PFSK-1 (cell line): ENCODE data around the gene RAD51AP1.

ENCODE experiments used
- FOXP2 ChIP-seq: optimal IDR thresholded peaks from 2 replicates; pipeline ENCODE3; 2011; ENCODE audit warnings: borderline replicate concordance, control low read depth, inconsistent platforms; ENCODE audit not compliant: insufficient read depth; ENCODE audit errors: extremely low read length, extremely low read depth
- POLR2AphosphoS5 ChIP-seq: IDR thresholded peaks from 2 replicates; pipeline ENCODE4 v1.6.1; 2012; ENCODE audit warnings: low read depth, mild to moderate bottlenecking, control low read depth, low read length, moderate library complexity
- SIN3A ChIP-seq: IDR thresholded peaks from 2 replicates; pipeline ENCODE4 v1.6.1; 2012; ENCODE audit warnings: mild to moderate bottlenecking, low read length, moderate library complexity, borderline replicate concordance; ENCODE audit not compliant: insufficient read depth
- TAF1 ChIP-seq: IDR thresholded peaks from 2 replicates; pipeline ENCODE4 v1.6.1; 2012; ENCODE audit warnings: low read length, control low read depth, borderline replicate concordance; ENCODE audit not compliant: insufficient read depth
- TF ChIP-seq, protein P1 (sequence below), 2 experiments: IDR thresholded peaks; 2 replicates each; pipeline versions ENCODE4 v1.6.1 to v1.8.0; 2011 to 2012; ENCODE audit warnings: low read depth in 2 of 2, low read length in 2 of 2, control low read depth in 1 of 2, inconsistent platforms in 1 of 2, mild to moderate bottlenecking in 1 of 2, moderate library complexity in 1 of 2; ENCODE audit not compliant: insufficient read depth in 1 of 2

Gene RAD51AP1

GRCh38 chr12:4535871-4536270 lies 2.8 kb upstream of the RAD51AP1 start:
- TF ChIP-seq FOXP2 (no peak), POLR2AphosphoS5 (no peak), SIN3A (no peak), TAF1 (no peak)
- TF ChIP-seq, protein P1, sequence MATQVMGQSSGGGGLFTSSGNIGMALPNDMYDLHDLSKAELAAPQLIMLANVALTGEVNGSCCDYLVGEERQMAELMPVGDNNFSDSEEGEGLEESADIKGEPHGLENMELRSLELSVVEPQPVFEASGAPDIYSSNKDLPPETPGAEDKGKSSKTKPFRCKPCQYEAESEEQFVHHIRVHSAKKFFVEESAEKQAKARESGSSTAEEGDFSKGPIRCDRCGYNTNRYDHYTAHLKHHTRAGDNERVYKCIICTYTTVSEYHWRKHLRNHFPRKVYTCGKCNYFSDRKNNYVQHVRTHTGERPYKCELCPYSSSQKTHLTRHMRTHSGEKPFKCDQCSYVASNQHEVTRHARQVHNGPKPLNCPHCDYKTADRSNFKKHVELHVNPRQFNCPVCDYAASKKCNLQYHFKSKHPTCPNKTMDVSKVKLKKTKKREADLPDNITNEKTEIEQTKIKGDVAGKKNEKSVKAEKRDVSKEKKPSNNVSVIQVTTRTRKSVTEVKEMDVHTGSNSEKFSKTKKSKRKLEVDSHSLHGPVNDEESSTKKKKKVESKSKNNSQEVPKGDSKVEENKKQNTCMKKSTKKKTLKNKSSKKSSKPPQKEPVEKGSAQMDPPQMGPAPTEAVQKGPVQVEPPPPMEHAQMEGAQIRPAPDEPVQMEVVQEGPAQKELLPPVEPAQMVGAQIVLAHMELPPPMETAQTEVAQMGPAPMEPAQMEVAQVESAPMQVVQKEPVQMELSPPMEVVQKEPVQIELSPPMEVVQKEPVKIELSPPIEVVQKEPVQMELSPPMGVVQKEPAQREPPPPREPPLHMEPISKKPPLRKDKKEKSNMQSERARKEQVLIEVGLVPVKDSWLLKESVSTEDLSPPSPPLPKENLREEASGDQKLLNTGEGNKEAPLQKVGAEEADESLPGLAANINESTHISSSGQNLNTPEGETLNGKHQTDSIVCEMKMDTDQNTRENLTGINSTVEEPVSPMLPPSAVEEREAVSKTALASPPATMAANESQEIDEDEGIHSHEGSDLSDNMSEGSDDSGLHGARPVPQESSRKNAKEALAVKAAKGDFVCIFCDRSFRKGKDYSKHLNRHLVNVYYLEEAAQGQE (IDR thresholded peaks at IDR 0.05; ENCODE audit: insufficient read depth in 1 of 2, low read depth in 2 of 2, low read length in 2 of 2), result no peak

GRCh38 chr12:4539167-4539870 lies 629 bp downstream of the RAD51AP1 start:
- TF ChIP-seq, protein P1 (IDR thresholded peaks at IDR 0.05; ENCODE audit: insufficient read depth in 1 of 2, low read depth in 2 of 2, low read length in 2 of 2), result no peak

DNA sequence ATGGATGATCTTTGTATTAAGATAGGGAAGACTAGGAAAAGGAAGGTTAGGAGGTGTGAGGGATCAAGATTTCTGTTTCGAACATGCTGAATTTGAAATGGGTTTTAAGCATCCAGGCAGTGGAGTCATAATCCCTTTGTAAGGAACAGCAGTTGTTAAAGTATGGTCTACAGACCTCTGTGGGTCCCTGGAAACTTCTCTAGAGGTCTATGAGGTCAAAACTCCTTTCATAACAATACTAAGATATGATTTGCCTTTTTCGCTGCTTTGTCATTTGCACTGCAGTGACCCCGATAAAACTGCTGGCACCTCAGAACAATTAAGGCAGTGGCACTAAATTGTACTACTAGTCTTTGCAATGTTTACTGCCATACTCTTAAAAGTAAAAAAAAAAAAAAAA lies 1.5 kb downstream of the RAD51AP1 start:
- TF ChIP-seq TAF1, result no peak
- TF ChIP-seq FOXP2, result no peak
- no peak for TF ChIP-seq SIN3A

DNA sequence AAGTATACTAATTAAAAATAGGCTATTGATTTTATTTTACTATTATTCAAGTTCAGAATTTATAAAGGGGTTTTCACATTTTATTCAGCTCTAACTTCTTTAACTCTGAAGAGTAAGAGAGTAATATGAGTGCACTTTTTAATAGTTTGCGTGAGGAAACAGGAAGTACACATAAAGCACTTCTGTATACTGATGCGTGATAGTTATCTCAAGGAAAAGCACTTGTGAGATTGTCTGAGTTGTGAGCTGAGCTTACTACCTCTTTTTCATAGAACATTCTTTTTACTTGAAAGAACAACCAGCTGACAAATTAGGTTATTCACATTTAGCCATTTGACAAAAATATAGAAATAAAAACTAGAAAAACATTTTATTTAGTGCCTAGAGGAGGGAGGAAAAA lies 1.9 kb downstream of the RAD51AP1 start:
- TF ChIP-seq SIN3A (no peak), FOXP2 (no peak), POLR2AphosphoS5 (no peak), TAF1 (no peak)
- TF ChIP-seq, protein P1 (IDR thresholded peaks at IDR 0.05; ENCODE audit: insufficient read depth in 1 of 2, low read depth in 2 of 2, low read length in 2 of 2), result no peak

DNA sequence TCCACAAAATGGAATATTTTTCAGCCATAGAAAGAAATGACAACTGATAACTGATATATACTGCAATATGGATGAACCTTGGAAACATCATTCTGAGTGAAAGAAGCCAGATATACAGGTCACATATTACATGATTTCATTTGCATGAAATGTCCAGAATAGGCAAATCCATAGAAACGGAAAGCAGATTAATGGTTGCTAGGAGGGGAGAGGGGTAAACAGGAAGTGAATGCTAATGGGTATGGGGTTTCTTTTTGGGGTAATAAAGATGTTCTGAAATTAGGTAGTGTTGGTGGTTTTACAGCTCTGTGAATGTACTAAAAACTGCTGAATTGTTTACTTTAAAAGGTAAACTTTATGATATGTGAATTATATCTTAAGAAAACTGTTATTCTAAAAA lies 6.5 kb downstream of the RAD51AP1 start:
- no peak for TF ChIP-seq FOXP2
- TF ChIP-seq TAF1, result no peak
- no peak for TF ChIP-seq POLR2AphosphoS5
- no peak for TF ChIP-seq SIN3A

DNA sequence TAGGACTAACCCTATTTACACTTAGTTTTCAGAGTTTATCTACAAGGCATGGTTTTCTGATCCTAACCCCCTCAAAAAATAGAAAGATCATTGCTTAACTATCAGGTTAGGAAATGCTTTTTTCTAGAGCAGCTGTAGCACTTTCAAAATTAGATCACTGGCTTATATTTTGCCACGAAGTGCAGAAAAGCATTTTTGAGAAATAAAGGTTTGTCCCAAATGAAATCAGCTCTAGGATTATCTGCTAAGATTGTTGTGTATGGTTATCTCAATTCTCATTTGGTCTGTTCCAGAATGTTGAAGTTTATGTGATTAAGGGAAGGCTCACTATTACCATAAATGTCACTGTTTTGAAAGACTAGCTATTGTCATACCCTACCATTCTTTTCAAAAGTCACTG lies 13.5 kb downstream of the RAD51AP1 start:
- TF ChIP-seq SIN3A, result no peak
- TF ChIP-seq, protein P1 (IDR thresholded peaks at IDR 0.05; ENCODE audit: insufficient read depth in 1 of 2, low read depth in 2 of 2, low read length in 2 of 2), result no peak
- TF ChIP-seq FOXP2, result no peak
- no peak for TF ChIP-seq POLR2AphosphoS5
- no peak for TF ChIP-seq TAF1
